ENCODE data around the gene FBLN2. TPM values are rescaled to one million over a fixed set of nuclear protein-coding genes. Genes with fewer than 3 reads are reported as not detected.

The FBLN2 gene
- total and polyA plus RNA-seq, 10 of the 15 experiments (the other 5 are each of a cell fraction or from before 2014, with no cell fraction given), result 0.03 to 0.41 (median 0.12) TPM; not detected in 2

- ChIA-PET RAD21 (ENCODE audit: unreplicated experiment) (no interaction called here), POLR2A (no interaction called here), CTCF (no interaction called here), SMC1A (ENCODE audit: uncharacterized antibody, unreplicated experiment) (no interaction called here)
- H3K27me3 ChIP-seq (replicated peaks in 1 of 2; ENCODE audit: control insufficient read depth in 2 of 2, insufficient read depth in 2 of 2, low read length in 1 of 2), result no peaks in the 10 kb centered on the region; a peak in 1 of 4 replicates
- no TSS peak for BruUV-seq (replicated peaks)
- no peak overlapping the region for H3K27ac ChIP-seq (ENCODE audit: control insufficient read depth, insufficient read depth)
- H3K9me3 ChIP-seq (replicated peaks; ENCODE audit: control insufficient read depth, insufficient read depth, low read length), result no peaks in the 10 kb centered on the region
- intact Hi-C loops (cut with micrococcal nuclease; ENCODE audit: unreplicated experiment) (no loop called here), in situ Hi-C loops (cut with MboI) (no loop called here)
- H3K4me1 ChIP-seq (ENCODE audit: control insufficient read depth, insufficient read depth, low read length), result no peaks in the 10 kb centered on the region
- H2AFZ ChIP-seq (ENCODE audit: control insufficient read depth, low read depth, low read length), result no peak overlapping the region
- no peak overlapping the region for H3K9ac ChIP-seq (ENCODE audit: control insufficient read depth, insufficient read depth, low read length)
- ATAC-seq (no peak), DNase-seq (ENCODE audit: low read depth, low spot score) (no peak), FAIRE-seq (no peak)
- no peaks in the 10 kb centered on the region for H3K36me3 ChIP-seq (ENCODE audit: control insufficient read depth in 2 of 2, insufficient read depth in 2 of 2, low read length in 1 of 2)
- no peak overlapping the region for H3K4me2 ChIP-seq (ENCODE audit: control insufficient read depth, insufficient read depth)
- H4K20me1 ChIP-seq (ENCODE audit: control insufficient read depth, insufficient read depth), result no peaks in the 10 kb centered on the region
- 57% methylated on average over 46 of the region's 46 CpGs for WGBS (ENCODE audit: insufficient coverage, insufficient replicate concordance, low lambda C conversion rate, missing lambda C conversion rate)
- TF ChIP-seq CBX5 (IDR thresholded peaks at IDR 0.05; ENCODE audit: low read depth) (no peak), TBL1XR1 (IDR thresholded peaks at IDR 0.05; ENCODE audit: low read depth, low read length) (no peak), IRF3 (IDR thresholded peaks at IDR 0.05) (no peak), RFX5 (IDR thresholded peaks at IDR 0.05; ENCODE audit: low read depth, low read length) (no peak), CBFB (IDR thresholded peaks at IDR 0.05; ENCODE audit: low read depth) (no peak), TARDBP (IDR thresholded peaks at IDR 0.05; ENCODE audit: borderline replicate concordance) (no peak), POLR2AphosphoS2 (IDR thresholded peaks at IDR 0.05; ENCODE audit: low read depth, low read length) (no peak), ZBED1 (IDR thresholded peaks at IDR 0.05; ENCODE audit: borderline replicate concordance) (no peak), ZZZ3 (IDR thresholded peaks at IDR 0.05; ENCODE audit: control insufficient read depth, insufficient read length, low read depth) (no peak), ZNF274 (IDR thresholded peaks at IDR 0.05; ENCODE audit: insufficient read depth, insufficient read length) (no peak), NFIC (IDR thresholded peaks at IDR 0.05; ENCODE audit: low read depth, low read length) (no peak), E2F8 (IDR thresholded peaks at IDR 0.05; ENCODE audit: low read depth, partially characterized antibody) (no peak), RELB (IDR thresholded peaks at IDR 0.05; ENCODE audit: low read depth) (no peak), SP1 (IDR thresholded peaks at IDR 0.05; ENCODE audit: low read depth, low read length) (no peak), CHD1 (IDR thresholded peaks at IDR 0.05; ENCODE audit: low read depth, low read length) (no peak), EP300 (IDR thresholded peaks at IDR 0.05; ENCODE audit: borderline replicate concordance in 1 of 2, control insufficient read depth in 1 of 2, low read depth in 2 of 2, low read length in 2 of 2) (no peak)
- H3K79me2 ChIP-seq (ENCODE audit: control insufficient read depth, insufficient read depth, low read length), result no peaks in the 10 kb centered on the region
- H3K4me3 ChIP-seq, result no peak overlapping the region
Measured at GRCh38 chr3:13570391-13571194, 21.7 kb downstream of the FBLN2 start.

Data from GM12878 (cell line).